HEK293 (cell line): ENCODE measurements around the gene TAS1R1.

Experiments
- MZF1 ChIP-seq: fragments of 450-650 bp; formaldehyde crosslinking; IDR thresholded peaks from 2 replicates; pipeline ENCODE4 v1.5.1; 2017; ENCODE audit warnings: missing biosample characterization, missing genetic modification characterization, borderline replicate concordance
- YY2 ChIP-seq: fragments of 450-650 bp; formaldehyde crosslinking; IDR thresholded peaks from 2 replicates; pipeline ENCODE4 v1.5.1; 2016; ENCODE audit warnings: missing biosample characterization, missing genetic modification characterization
- ZEB2 ChIP-seq: fragments of 450-650 bp; formaldehyde crosslinking; IDR thresholded peaks from 2 replicates; pipeline ENCODE4 v1.5.1; 2016; ENCODE audit warnings: missing biosample characterization, missing genetic modification characterization
- ZFP37 ChIP-seq: fragments of 450-650 bp; formaldehyde crosslinking; IDR thresholded peaks from 2 replicates; pipeline ENCODE4 v1.5.1; 2016; ENCODE audit warnings: missing biosample characterization, missing genetic modification characterization
- ZIC2 ChIP-seq: fragments of 450-650 bp; formaldehyde crosslinking; IDR thresholded peaks from 2 replicates; pipeline ENCODE4 v1.5.1; 2016; ENCODE audit warnings: missing biosample characterization, missing genetic modification characterization
- ZNF10 ChIP-seq: fragments of 450-650 bp; formaldehyde crosslinking; IDR thresholded peaks from 2 replicates; pipeline ENCODE4 v1.5.1; 2017; ENCODE audit warnings: missing biosample characterization, missing genetic modification characterization
- ZNF121 ChIP-seq: fragments of 450-650 bp; formaldehyde crosslinking; IDR thresholded peaks from 2 replicates; pipeline ENCODE4 v1.5.1; 2016; ENCODE audit warnings: missing biosample characterization, missing genetic modification characterization
- ZNF19 ChIP-seq: fragments of 450-650 bp; formaldehyde crosslinking; IDR thresholded peaks from 2 replicates; pipeline ENCODE4; 2016; ENCODE audit warnings: missing biosample characterization, missing genetic modification characterization, low read depth
- ZNF280D ChIP-seq: fragments of 450-650 bp; formaldehyde crosslinking; IDR thresholded peaks from 2 replicates; pipeline ENCODE4 v1.5.1; 2016; ENCODE audit warnings: missing biosample characterization, missing genetic modification characterization
- ZNF362 ChIP-seq: fragments of 450-650 bp; formaldehyde crosslinking; IDR thresholded peaks from 2 replicates; pipeline ENCODE4 v1.5.1; 2016; ENCODE audit warnings: missing biosample characterization, missing genetic modification characterization
- ZNF664 ChIP-seq: fragments of 450-650 bp; formaldehyde crosslinking; IDR thresholded peaks from 2 replicates; pipeline ENCODE4 v1.5.1; 2016; ENCODE audit warnings: missing biosample characterization, missing genetic modification characterization
- TF ChIP-seq, protein P1 (sequence below): fragments of 450-650 bp; formaldehyde crosslinking; IDR thresholded peaks from 2 replicates; pipeline ENCODE4 v1.5.1; 2016; ENCODE audit warnings: missing biosample characterization, missing genetic modification characterization
- TF ChIP-seq, protein P2 (sequence below): fragments of 450-650 bp; formaldehyde crosslinking; IDR thresholded peaks from 2 replicates; pipeline ENCODE4 v1.5.1; 2016; ENCODE audit warnings: missing biosample characterization, missing genetic modification characterization, borderline replicate concordance
- TF ChIP-seq, protein P3 (sequence below): fragments of 450-650 bp; formaldehyde crosslinking; optimal IDR thresholded peaks from 2 replicates; pipeline ENCODE3; 2016; ENCODE audit warnings: missing biosample characterization, mild to moderate bottlenecking, missing genetic modification characterization
- TF ChIP-seq, protein P4 (sequence below): fragments of 450-650 bp; formaldehyde crosslinking; IDR thresholded peaks from 2 replicates; pipeline ENCODE4 v1.5.1; 2016; ENCODE audit warnings: missing biosample characterization, missing genetic modification characterization

Gene TAS1R1

DNA sequence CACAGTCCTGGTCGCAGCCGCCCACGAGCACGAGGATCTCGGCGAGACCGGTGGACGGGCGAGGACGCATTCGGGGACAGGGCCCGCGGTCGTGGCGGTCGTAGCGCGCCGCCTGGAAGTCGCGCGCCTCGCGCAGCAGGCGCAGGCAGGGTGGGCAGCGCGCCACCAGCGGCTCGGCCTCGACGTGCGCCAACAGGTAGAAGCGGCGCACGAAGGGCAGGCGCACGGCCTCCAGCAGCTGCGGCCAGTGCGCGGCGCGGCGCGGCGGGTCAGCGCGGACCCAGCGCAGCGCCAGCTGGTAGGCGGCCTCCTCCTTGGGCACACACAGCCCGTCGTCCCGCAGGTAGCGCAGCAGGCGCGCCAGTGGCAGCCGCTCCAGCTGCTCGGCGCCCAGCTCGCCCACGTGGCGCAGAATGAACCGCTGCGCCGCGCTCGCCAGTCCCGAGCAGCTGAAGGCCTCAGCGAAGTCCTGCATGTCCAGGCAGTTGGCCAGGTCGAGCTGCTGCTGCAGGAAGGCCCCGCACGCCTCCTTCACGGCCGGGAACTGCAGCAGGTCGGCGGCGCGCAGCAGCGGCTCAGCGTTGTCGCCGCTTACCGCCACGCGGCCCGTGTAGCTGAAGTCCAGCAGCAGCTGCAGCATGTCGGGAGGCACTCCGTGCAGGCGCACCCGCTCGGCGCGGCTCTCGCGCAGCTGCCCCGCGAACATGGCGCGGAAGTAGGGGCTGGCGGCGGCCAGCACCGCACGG, 47.0 kb downstream of the TAS1R1 start (continued):
- no peak for TF ChIP-seq MZF1 (tag by site-specific recombination)
- TF ChIP-seq ZEB2 (tag by site-specific recombination): peak; percentile 33; the same call in 1 of the 2 replicates
- TF ChIP-seq, protein P1, sequence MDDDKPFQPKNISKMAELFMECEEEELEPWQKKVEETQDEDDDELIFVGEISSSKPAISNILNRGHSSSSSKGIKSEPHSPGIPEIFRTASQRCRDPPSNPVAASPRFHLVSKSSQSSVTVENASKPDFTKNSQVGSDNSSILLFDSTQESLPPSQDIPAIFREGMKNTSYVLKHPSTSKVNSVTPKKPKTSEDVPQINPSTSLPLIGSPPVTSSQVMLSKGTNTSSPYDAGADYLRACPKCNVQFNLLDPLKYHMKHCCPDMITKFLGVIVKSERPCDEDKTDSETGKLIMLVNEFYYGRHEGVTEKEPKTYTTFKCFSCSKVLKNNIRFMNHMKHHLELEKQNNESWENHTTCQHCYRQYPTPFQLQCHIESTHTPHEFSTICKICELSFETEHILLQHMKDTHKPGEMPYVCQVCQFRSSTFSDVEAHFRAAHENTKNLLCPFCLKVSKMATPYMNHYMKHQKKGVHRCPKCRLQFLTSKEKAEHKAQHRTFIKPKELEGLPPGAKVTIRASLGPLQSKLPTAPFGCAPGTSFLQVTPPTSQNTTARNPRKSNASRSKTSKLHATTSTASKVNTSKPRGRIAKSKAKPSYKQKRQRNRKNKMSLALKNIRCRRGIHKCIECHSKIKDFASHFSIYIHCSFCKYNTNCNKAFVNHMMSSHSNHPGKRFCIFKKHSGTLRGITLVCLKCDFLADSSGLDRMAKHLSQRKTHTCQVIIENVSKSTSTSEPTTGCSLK (tag by site-specific recombination): no peak
- TF ChIP-seq, protein P2, sequence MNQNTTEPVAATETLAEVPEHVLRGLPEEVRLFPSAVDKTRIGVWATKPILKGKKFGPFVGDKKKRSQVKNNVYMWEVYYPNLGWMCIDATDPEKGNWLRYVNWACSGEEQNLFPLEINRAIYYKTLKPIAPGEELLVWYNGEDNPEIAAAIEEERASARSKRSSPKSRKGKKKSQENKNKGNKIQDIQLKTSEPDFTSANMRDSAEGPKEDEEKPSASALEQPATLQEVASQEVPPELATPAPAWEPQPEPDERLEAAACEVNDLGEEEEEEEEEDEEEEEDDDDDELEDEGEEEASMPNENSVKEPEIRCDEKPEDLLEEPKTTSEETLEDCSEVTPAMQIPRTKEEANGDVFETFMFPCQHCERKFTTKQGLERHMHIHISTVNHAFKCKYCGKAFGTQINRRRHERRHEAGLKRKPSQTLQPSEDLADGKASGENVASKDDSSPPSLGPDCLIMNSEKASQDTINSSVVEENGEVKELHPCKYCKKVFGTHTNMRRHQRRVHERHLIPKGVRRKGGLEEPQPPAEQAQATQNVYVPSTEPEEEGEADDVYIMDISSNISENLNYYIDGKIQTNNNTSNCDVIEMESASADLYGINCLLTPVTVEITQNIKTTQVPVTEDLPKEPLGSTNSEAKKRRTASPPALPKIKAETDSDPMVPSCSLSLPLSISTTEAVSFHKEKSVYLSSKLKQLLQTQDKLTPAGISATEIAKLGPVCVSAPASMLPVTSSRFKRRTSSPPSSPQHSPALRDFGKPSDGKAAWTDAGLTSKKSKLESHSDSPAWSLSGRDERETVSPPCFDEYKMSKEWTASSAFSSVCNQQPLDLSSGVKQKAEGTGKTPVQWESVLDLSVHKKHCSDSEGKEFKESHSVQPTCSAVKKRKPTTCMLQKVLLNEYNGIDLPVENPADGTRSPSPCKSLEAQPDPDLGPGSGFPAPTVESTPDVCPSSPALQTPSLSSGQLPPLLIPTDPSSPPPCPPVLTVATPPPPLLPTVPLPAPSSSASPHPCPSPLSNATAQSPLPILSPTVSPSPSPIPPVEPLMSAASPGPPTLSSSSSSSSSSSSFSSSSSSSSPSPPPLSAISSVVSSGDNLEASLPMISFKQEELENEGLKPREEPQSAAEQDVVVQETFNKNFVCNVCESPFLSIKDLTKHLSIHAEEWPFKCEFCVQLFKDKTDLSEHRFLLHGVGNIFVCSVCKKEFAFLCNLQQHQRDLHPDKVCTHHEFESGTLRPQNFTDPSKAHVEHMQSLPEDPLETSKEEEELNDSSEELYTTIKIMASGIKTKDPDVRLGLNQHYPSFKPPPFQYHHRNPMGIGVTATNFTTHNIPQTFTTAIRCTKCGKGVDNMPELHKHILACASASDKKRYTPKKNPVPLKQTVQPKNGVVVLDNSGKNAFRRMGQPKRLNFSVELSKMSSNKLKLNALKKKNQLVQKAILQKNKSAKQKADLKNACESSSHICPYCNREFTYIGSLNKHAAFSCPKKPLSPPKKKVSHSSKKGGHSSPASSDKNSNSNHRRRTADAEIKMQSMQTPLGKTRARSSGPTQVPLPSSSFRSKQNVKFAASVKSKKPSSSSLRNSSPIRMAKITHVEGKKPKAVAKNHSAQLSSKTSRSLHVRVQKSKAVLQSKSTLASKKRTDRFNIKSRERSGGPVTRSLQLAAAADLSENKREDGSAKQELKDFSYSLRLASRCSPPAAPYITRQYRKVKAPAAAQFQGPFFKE (tag by site-specific recombination): no peak
- TF ChIP-seq ZNF10 (tag by site-specific recombination): peak; percentile 60; the same call in 1 of the 2 replicates
- TF ChIP-seq ZNF280D (tag by site-specific recombination): no peak
- 0 out of 2 replicates have a peak, but pooled peaks have one; percentile 22 for TF ChIP-seq ZFP37
- no peak for TF ChIP-seq ZNF19 (tag by site-specific recombination)
- peak; percentile 49; the same call in 1 of the 2 replicates for TF ChIP-seq YY2 (tag by site-specific recombination)
- TF ChIP-seq ZNF362 (tag by site-specific recombination): no peak
- TF ChIP-seq, protein P3, sequence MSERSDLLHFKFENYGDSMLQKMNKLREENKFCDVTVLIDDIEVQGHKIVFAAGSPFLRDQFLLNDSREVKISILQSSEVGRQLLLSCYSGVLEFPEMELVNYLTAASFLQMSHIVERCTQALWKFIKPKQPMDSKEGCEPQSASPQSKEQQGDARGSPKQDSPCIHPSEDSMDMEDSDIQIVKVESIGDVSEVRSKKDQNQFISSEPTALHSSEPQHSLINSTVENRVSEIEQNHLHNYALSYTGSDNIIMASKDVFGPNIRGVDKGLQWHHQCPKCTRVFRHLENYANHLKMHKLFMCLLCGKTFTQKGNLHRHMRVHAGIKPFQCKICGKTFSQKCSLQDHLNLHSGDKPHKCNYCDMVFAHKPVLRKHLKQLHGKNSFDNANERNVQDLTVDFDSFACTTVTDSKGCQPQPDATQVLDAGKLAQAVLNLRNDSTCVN (tag by site-specific recombination): peak; percentile 97
- TF ChIP-seq ZIC2: peak; percentile 90
- TF ChIP-seq, protein P4, sequence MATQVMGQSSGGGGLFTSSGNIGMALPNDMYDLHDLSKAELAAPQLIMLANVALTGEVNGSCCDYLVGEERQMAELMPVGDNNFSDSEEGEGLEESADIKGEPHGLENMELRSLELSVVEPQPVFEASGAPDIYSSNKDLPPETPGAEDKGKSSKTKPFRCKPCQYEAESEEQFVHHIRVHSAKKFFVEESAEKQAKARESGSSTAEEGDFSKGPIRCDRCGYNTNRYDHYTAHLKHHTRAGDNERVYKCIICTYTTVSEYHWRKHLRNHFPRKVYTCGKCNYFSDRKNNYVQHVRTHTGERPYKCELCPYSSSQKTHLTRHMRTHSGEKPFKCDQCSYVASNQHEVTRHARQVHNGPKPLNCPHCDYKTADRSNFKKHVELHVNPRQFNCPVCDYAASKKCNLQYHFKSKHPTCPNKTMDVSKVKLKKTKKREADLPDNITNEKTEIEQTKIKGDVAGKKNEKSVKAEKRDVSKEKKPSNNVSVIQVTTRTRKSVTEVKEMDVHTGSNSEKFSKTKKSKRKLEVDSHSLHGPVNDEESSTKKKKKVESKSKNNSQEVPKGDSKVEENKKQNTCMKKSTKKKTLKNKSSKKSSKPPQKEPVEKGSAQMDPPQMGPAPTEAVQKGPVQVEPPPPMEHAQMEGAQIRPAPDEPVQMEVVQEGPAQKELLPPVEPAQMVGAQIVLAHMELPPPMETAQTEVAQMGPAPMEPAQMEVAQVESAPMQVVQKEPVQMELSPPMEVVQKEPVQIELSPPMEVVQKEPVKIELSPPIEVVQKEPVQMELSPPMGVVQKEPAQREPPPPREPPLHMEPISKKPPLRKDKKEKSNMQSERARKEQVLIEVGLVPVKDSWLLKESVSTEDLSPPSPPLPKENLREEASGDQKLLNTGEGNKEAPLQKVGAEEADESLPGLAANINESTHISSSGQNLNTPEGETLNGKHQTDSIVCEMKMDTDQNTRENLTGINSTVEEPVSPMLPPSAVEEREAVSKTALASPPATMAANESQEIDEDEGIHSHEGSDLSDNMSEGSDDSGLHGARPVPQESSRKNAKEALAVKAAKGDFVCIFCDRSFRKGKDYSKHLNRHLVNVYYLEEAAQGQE: peak; percentile 68; the same call in 1 of the 2 replicates
- no peak for TF ChIP-seq ZNF664
- TF ChIP-seq ZNF121: 0 out of 2 replicates have a peak, but pooled peaks have one; percentile 80
